Caco-2 (cell line): ENCODE results near the gene CYP17A1. TPM values are rescaled to one million over a fixed set of nuclear protein-coding genes. Genes with fewer than 3 reads are reported as not detected.
A peak's percentile ranks its signal among the peaks of the same experiment; 100 is the strongest.

Experiments
- BruUV-seq: library from RNA; stranded (reverse); fragments of 400-500 nt; replicated peaks from 2 replicates; lab custom pipeline; 2021; lab: Mats Ljungman, UMichigan
- CTCF ChIA-PET: fragments of 300-600 bp; sonication (Branson Sonifier 250); formaldehyde crosslinking; loops from one replicate; lab custom pipeline; 2022; ENCODE audit warnings: antibody characterized with exemption; lab: Charles Lee
- POLR2A ChIA-PET: fragments of 300-600 bp; sonication (Branson Sonifier 250); formaldehyde crosslinking; loops from one replicate; lab custom pipeline; 2022; ENCODE audit warnings: antibody characterized with exemption; lab: Charles Lee
- DNase-seq, 2 experiments: peaks; one replicate each; pipeline versions ENCODE4 v3.0.0 to v3.0.0-alpha.2; 2020 to 2022
- H3K27me3 ChIP-seq: replicated peaks from 2 replicates; pipeline ENCODE4 v1.6.0; 2011; ENCODE audit warnings: low read length; ENCODE audit not compliant: control insufficient read depth, insufficient read depth
- H3K36me3 ChIP-seq: 2 replicates; pipeline ENCODE4 v1.5.1; 2011; ENCODE audit warnings: low read length; ENCODE audit not compliant: control insufficient read depth, insufficient read depth
- H3K4me1 ChIP-seq: fragments of 250-450 bp; sonication (Bioruptor Pico); 2 replicates; pipeline ENCODE4 v1.5.1; 2020; ENCODE audit warnings: mild to moderate bottlenecking
- H3K4me3 ChIP-seq: 2 replicates; pipeline ENCODE4 v1.5.1; 2011; ENCODE audit warnings: low read depth, mild to moderate bottlenecking, control low read depth, low read length
- H3K9me3 ChIP-seq: fragments of 250-450 bp; sonication (Bioruptor Pico); 2 replicates; pipeline ENCODE4 v1.5.1; 2020; ENCODE audit warnings: mild to moderate bottlenecking, moderate library complexity
- H3K27ac Mint-ChIP-seq: one replicate; pipeline ENCODE4 v1.8.0; 2022; ENCODE audit warnings: mixed read lengths; ENCODE audit not compliant: unreplicated experiment
- H3K27me3 Mint-ChIP-seq: one replicate; pipeline ENCODE4 v1.8.0; 2022; ENCODE audit warnings: mixed read lengths; ENCODE audit not compliant: insufficient read depth, unreplicated experiment
- H3K36me3 Mint-ChIP-seq: one replicate; pipeline ENCODE4 v1.8.0; 2022; ENCODE audit warnings: mild to moderate bottlenecking, mixed read lengths; ENCODE audit not compliant: insufficient read depth, unreplicated experiment
- H3K4me1 Mint-ChIP-seq: one replicate; pipeline ENCODE4 v1.8.0; 2022; ENCODE audit warnings: low read depth, mixed read lengths; ENCODE audit not compliant: unreplicated experiment
- H3K4me3 Mint-ChIP-seq: one replicate; pipeline ENCODE4 v1.8.0; 2022; ENCODE audit warnings: mild to moderate bottlenecking, moderate library complexity, mixed read lengths; ENCODE audit not compliant: unreplicated experiment
- H3K9me3 Mint-ChIP-seq: one replicate; pipeline ENCODE4 v1.8.0; 2022; ENCODE audit warnings: mixed read lengths; ENCODE audit not compliant: unreplicated experiment
- CTCF ChIP-seq, 2 experiments: fragments of 200-600 bp in 1 of 2; IDR thresholded peaks; 1 replicate in 1 of 2; 2 replicates in 1 of 2; pipeline versions ENCODE4 v1.5.1 to v1.8.0; 2011 to 2022; ENCODE audit warnings: antibody characterized with exemption in 1 of 2, control low read depth in 1 of 2, inconsistent platforms in 1 of 2, low read depth in 1 of 2, low read length in 1 of 2, mild to moderate bottlenecking in 1 of 2, moderate library complexity in 1 of 2; ENCODE audit not compliant: insufficient read depth in 1 of 2, severe bottlenecking in 1 of 2, unreplicated experiment in 1 of 2
- intact Hi-C: fragments of 100-400 bp; cut with micrococcal nuclease; formaldehyde crosslinking; loops from one replicate; pipeline ENCODE4 v1.10.0; 2022; ENCODE audit not compliant: unreplicated experiment
- total RNA-seq: library from RNA; stranded (reverse); gene quantifications from 2 replicates; pipeline ENCODE4 v1.2.3, GENCODE V29; 2022

The CYP17A1 gene
- total RNA-seq, 1 experiment from 2014 or later: not detected

- H3K36me3 ChIP-seq: peaks cover 1% of the 10 kb centered on the region; the same call in 1 of the 2 replicates
- CTCF ChIA-PET: no interaction called here
- Mint-ChIP-seq H3K9me3 (no peaks in the 10 kb centered on the region), H3K4me3 (no peak overlapping the region), H3K27ac (peak overlapping the region; percentile 45), H3K27me3 (no peaks in the 10 kb centered on the region), H3K4me1 (peaks cover 7% of the 10 kb centered on the region), H3K36me3 (peaks cover 8% of the 10 kb centered on the region)
- H3K4me1 ChIP-seq: peaks cover 15% of the 10 kb centered on the region
- POLR2A ChIA-PET: no interaction called here
- intact Hi-C loops: no loop called here
- 0 out of 2 replicates have a peak, but pooled peaks cover 4% of the 10 kb centered on the region for H3K9me3 ChIP-seq
- DNase-seq: peak; percentile 37 to 53
- no TSS peak for BruUV-seq
- no peaks in the 10 kb centered on the region for H3K27me3 ChIP-seq
- no peak overlapping the region for H3K4me3 ChIP-seq
- TF ChIP-seq CTCF (IDR thresholded peaks at IDR 0.05; ENCODE audit: insufficient read depth in 1 of 2, low read depth in 1 of 2, low read length in 1 of 2, severe bottlenecking in 1 of 2, unreplicated experiment in 1 of 2): no peak
Measured at GRCh38 chr10:102819054-102819453, 18.2 kb downstream of the CYP17A1 start.

- intact Hi-C loops: no loop called here
- Histone ChIP-seq H3K4me1 (peaks cover 21% of the 10 kb centered on the region), H3K9me3 (no peaks in the 10 kb centered on the region), H3K4me3 (no peak overlapping the region), H3K36me3 (peaks cover 1% of the 10 kb centered on the region), H3K27me3 (no peaks in the 10 kb centered on the region)
- Mint-ChIP-seq H3K27me3 (no peaks in the 10 kb centered on the region), H3K4me1 (peaks cover 7% of the 10 kb centered on the region), H3K27ac (no peak overlapping the region), H3K9me3 (no peaks in the 10 kb centered on the region), H3K4me3 (no peak overlapping the region), H3K36me3 (peaks cover 27% of the 10 kb centered on the region)
- POLR2A ChIA-PET: interaction anchor here (0.6 kb wide), 1 partner anchor 40 kb away, joined by 4 read pairs; no protein-coding TSS in a partner anchor
- no peak for TF ChIP-seq CTCF (IDR thresholded peaks at IDR 0.05; ENCODE audit: insufficient read depth in 1 of 2, low read depth in 1 of 2, low read length in 1 of 2, severe bottlenecking in 1 of 2, unreplicated experiment in 1 of 2)
- CTCF ChIA-PET: interaction anchor here (0.6 kb wide), 1 partner anchor 101 kb away, joined by 3 read pairs; the partner anchor contains the start of gene CNNM2
- DNase-seq: no peak
- BruUV-seq: no TSS peak
Measured at GRCh38 chr10:102817175-102817574, 20.0 kb downstream of the CYP17A1 start.

GRCh38 chr10:102815790-102816549 lies 21.2 kb downstream of the CYP17A1 start:
- H3K9me3 ChIP-seq: no peaks in the 10 kb centered on the region
- H3K36me3 ChIP-seq: peaks cover 1% of the 10 kb centered on the region
- BruUV-seq: no TSS peak
- POLR2A ChIA-PET: no interaction called here
- no peak overlapping the region for H3K4me3 ChIP-seq
- Mint-ChIP-seq H3K4me1 (peaks cover 7% of the 10 kb centered on the region), H3K9me3 (no peaks in the 10 kb centered on the region), H3K27me3 (no peaks in the 10 kb centered on the region), H3K4me3 (no peak overlapping the region), H3K36me3 (peaks cover 27% of the 10 kb centered on the region), H3K27ac (no peak overlapping the region)
- no peak for DNase-seq
- CTCF ChIA-PET: no interaction called here
- intact Hi-C loops: loop anchor here (2.0 kb wide), 1 partner anchor 39 kb away; no protein-coding TSS in a partner anchor
- TF ChIP-seq CTCF (IDR thresholded peaks at IDR 0.05; ENCODE audit: insufficient read depth in 1 of 2, low read depth in 1 of 2, low read length in 1 of 2, severe bottlenecking in 1 of 2, unreplicated experiment in 1 of 2): no peak
- H3K27me3 ChIP-seq: no peaks in the 10 kb centered on the region
- H3K4me1 ChIP-seq: peaks cover 21% of the 10 kb centered on the region
